ENCODE results near the gene TMEM37. TPM values are rescaled to one million over a fixed set of nuclear protein-coding genes. Genes with fewer than 3 reads are reported as not detected.

The TMEM37 gene
- total RNA-seq, 1 experiment from 2014 or later: 4.2 TPM

DNA sequence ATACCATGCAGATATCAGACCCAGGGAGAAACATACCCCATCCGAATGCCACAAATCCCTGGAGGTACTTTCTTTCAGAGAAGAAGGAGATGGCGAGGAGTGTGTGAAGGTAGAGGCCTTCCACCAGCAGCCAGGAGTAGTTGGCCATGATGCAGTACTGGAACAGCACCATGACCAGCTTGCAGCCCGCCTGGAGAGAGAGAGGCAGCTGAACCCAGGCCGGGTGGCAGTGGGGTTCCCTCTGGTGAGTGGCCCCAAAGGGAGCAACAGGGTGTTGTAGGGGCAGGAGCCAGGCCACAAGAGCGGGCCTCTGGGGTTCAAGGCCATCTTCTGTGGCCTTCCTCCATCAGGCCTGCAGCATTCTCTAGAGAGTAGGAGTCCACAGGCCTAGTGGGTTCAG is 30.2 kb downstream of the TMEM37 start:
- H2BK20ac ChIP-seq (ENCODE audit: low read depth, low read length, poor library complexity, severe bottlenecking): no peak overlapping the region
- H4K8ac ChIP-seq (replicated peaks; ENCODE audit: insufficient read length, low read depth, low read length): no peak overlapping the region
- H2BK12ac ChIP-seq (ENCODE audit: insufficient read length, low read depth, low read length): no peak overlapping the region
- H3K23me2 ChIP-seq (ENCODE audit: insufficient read length, low read depth, low read length, poor library complexity, severe bottlenecking): no peaks in the 10 kb centered on the region
- H3K4ac ChIP-seq (ENCODE audit: low read depth, low read length): no peak overlapping the region
- no peak overlapping the region for H2BK120ac ChIP-seq (ENCODE audit: low read depth, low read length, poor library complexity, severe bottlenecking)
- H3K18ac ChIP-seq (ENCODE audit: insufficient read length, low read depth, low read length): no peak overlapping the region
- Mint-ChIP-seq H3K27me3 (ENCODE audit: low read depth) (peaks cover 10% of the 10 kb centered on the region), H3K9me3 (no peaks in the 10 kb centered on the region), H3K36me3 (ENCODE audit: insufficient read depth in 1 of 3, low read depth in 3 of 3) (no peaks in the 10 kb centered on the region), H3K4me3 (no peak overlapping the region), H3K4me1 (peaks cover 0 to 9% of the 10 kb centered on the region in 2 experiments; a peak in 2 of 4 replicates), H3K27ac (no peak overlapping the region)
- no peaks in the 10 kb centered on the region for H3K4me1 ChIP-seq (ENCODE audit: insufficient read depth, low read length)
- no peak overlapping the region for H3K27ac ChIP-seq (ENCODE audit: insufficient read length, low read depth, low read length)
- H3K9me3 ChIP-seq (ENCODE audit: control insufficient read depth, low read depth, low read length): no peaks in the 10 kb centered on the region
- TF ChIP-seq, protein P1, sequence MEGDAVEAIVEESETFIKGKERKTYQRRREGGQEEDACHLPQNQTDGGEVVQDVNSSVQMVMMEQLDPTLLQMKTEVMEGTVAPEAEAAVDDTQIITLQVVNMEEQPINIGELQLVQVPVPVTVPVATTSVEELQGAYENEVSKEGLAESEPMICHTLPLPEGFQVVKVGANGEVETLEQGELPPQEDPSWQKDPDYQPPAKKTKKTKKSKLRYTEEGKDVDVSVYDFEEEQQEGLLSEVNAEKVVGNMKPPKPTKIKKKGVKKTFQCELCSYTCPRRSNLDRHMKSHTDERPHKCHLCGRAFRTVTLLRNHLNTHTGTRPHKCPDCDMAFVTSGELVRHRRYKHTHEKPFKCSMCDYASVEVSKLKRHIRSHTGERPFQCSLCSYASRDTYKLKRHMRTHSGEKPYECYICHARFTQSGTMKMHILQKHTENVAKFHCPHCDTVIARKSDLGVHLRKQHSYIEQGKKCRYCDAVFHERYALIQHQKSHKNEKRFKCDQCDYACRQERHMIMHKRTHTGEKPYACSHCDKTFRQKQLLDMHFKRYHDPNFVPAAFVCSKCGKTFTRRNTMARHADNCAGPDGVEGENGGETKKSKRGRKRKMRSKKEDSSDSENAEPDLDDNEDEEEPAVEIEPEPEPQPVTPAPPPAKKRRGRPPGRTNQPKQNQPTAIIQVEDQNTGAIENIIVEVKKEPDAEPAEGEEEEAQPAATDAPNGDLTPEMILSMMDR (conservative IDR thresholded peaks at IDR 0.05): no peak
- H3K14ac ChIP-seq (ENCODE audit: insufficient read depth, low read length): no peak overlapping the region
- no peak overlapping the region for H2BK15ac ChIP-seq (ENCODE audit: low read depth, low read length)
- H3K27me3 ChIP-seq (ENCODE audit: insufficient read depth, low read length): no peaks in the 10 kb centered on the region
- H3K79me2 ChIP-seq (ENCODE audit: insufficient read depth, low read length): no peaks in the 10 kb centered on the region
- H2AK5ac ChIP-seq (ENCODE audit: insufficient read length, low read length): no peak overlapping the region
- no peaks in the 10 kb centered on the region for H4K20me1 ChIP-seq (ENCODE audit: control insufficient read depth, insufficient read depth, insufficient read length)
- no peaks in the 10 kb centered on the region for H3K79me1 ChIP-seq (ENCODE audit: insufficient read depth, low read depth, low read length, poor library complexity, severe bottlenecking)
- no peak overlapping the region for H3K23ac ChIP-seq (ENCODE audit: insufficient read length, low read depth, low read length)
- no peak overlapping the region for H3T11ph ChIP-seq (ENCODE audit: low read length)
- no peak overlapping the region for H2AFZ ChIP-seq (ENCODE audit: low read length)
- no peak overlapping the region for H3K4me2 ChIP-seq (ENCODE audit: insufficient read depth, insufficient read length, low read length)
- no peak overlapping the region for H4K5ac ChIP-seq (ENCODE audit: insufficient read length, low read depth, low read length)
- H2BK5ac ChIP-seq (ENCODE audit: insufficient read length, low read length): no peak overlapping the region
- WGBS (ENCODE audit: extremely low coverage, insufficient read length, low lambda C conversion rate): no CpG with 5 or more reads among the region's 5 CpGs
- no peak overlapping the region for H4K91ac ChIP-seq (ENCODE audit: insufficient read length, low read depth, low read length)
- H3K56ac ChIP-seq (ENCODE audit: insufficient read length, low read depth, low read length): no peak overlapping the region
- H3K9ac ChIP-seq (ENCODE audit: extremely low read depth, insufficient read length, low read length): no peak overlapping the region
- no peak for DNase-seq
